HepG2 (cell line): ENCODE data around the gene FUOM. TPM values are rescaled to one million over a fixed set of nuclear protein-coding genes. Genes with fewer than 3 reads are reported as not detected.

Source experiments
- EEA1 ChIP-seq: sonication (generic); formaldehyde crosslinking; IDR thresholded peaks from 2 replicates; pipeline ENCODE4 v1.5.1; 2020; ENCODE audit warnings: mild to moderate bottlenecking, missing genetic modification reagents, borderline replicate concordance
- ELF1 ChIP-seq: sonication (generic); formaldehyde crosslinking; IDR thresholded peaks from 2 replicates; pipeline ENCODE4 v1.4.0; 2020; ENCODE audit warnings: missing genetic modification reagents
- ETV6 ChIP-seq: sonication (generic); formaldehyde crosslinking; conservative IDR thresholded peaks from 2 replicates; pipeline ENCODE4 v1.4.0; 2020; ENCODE audit warnings: missing genetic modification reagents
- FOXA3 ChIP-seq: IDR thresholded peaks from 2 replicates; pipeline ENCODE4 v1.6.1; 2016; ENCODE audit warnings: missing genetic modification reagents, missing compliant biosample characterization
- GABPA ChIP-seq, 2 experiments: IDR thresholded peaks; 2 replicates each; pipeline ENCODE4 v1.6.1; 2011 to 2016; ENCODE audit warnings: low read depth in 2 of 2, low read length in 1 of 2, missing biosample characterization in 1 of 2, missing genetic modification characterization in 1 of 2
- PAX8 ChIP-seq: sonication (generic); formaldehyde crosslinking; IDR thresholded peaks from 2 replicates; pipeline ENCODE4 v1.8.0; 2022; ENCODE audit warnings: mild to moderate bottlenecking, missing genetic modification reagents, borderline replicate concordance
- SALL2 ChIP-seq: sonication (generic); formaldehyde crosslinking; IDR thresholded peaks from 2 replicates; pipeline ENCODE4 v1.8.1; 2023; ENCODE audit warnings: mild to moderate bottlenecking, missing genetic modification reagents, inconsistent platforms
- ZFP41 ChIP-seq: sonication (generic); formaldehyde crosslinking; IDR thresholded peaks from 2 replicates; pipeline ENCODE4 v1.4.0; 2020; ENCODE audit warnings: mild to moderate bottlenecking, missing genetic modification reagents, borderline replicate concordance
- ZNF224 ChIP-seq: sonication (generic); formaldehyde crosslinking; IDR thresholded peaks from 2 replicates; pipeline ENCODE4 v1.5.0; 2020; ENCODE audit warnings: mild to moderate bottlenecking, missing genetic modification reagents
- ZNF460 ChIP-seq: sonication (generic); formaldehyde crosslinking; IDR thresholded peaks from 2 replicates; pipeline ENCODE4 v1.5.1; 2020; ENCODE audit warnings: missing genetic modification reagents, mild to moderate bottlenecking, borderline replicate concordance
- ZNF530 ChIP-seq: sonication (generic); formaldehyde crosslinking; IDR thresholded peaks from 2 replicates; pipeline ENCODE4 v1.5.0; 2020; ENCODE audit warnings: low read depth, mild to moderate bottlenecking, missing genetic modification reagents
- ZNF543 ChIP-seq: sonication (generic); formaldehyde crosslinking; IDR thresholded peaks from 2 replicates; pipeline ENCODE4 v1.4.0; 2020; ENCODE audit warnings: mild to moderate bottlenecking, missing genetic modification reagents
- ZNF614 ChIP-seq: IDR thresholded peaks from 2 replicates; pipeline ENCODE4 v1.6.1; 2018; ENCODE audit warnings: missing biosample characterization, missing genetic modification reagents, inconsistent platforms, borderline replicate concordance
- ZNF816 ChIP-seq: sonication (generic); formaldehyde crosslinking; IDR thresholded peaks from 2 replicates; pipeline ENCODE4 v1.8.0; 2022; ENCODE audit warnings: missing genetic modification reagents, mild to moderate bottlenecking, borderline replicate concordance
- polyA plus RNA-seq, 8 experiments: library from polyadenylated mRNA; depleted of rRNA in 3 of 8; stranded (reverse) in 7 of 8; unstranded in 1 of 8; fragments of >200 nt; fragmentation: Illumina TruSeq in 4 of 8; extraction: Trizol in 4 of 8; gene quantifications; 2 replicates each; pipeline versions ENCODE4 v1.2.1 to v1.2.3, GENCODE V29; 2011 to 2016; ENCODE audit warnings: low read depth in 4 of 8, missing spikeins in 1 of 8, mixed read lengths in 1 of 8; ENCODE audit not compliant: insufficient read depth in 1 of 8
- total RNA-seq, 5 experiments: library from RNA; depleted of rRNA; stranded (reverse); fragments of >200 nt; fragmentation: Illumina TruSeq; extraction: Trizol; gene quantifications; 2 replicates each; pipeline ENCODE4 v1.2.3, GENCODE V29; 2016; ENCODE audit warnings: low read depth in 1 of 5
- TF ChIP-seq, protein P1 (sequence below): sonication (generic); formaldehyde crosslinking; IDR thresholded peaks from 2 replicates; pipeline ENCODE4 v1.8.1; 2022; ENCODE audit warnings: low read depth, mild to moderate bottlenecking, missing genetic modification reagents
- TF ChIP-seq, protein P2 (sequence below): sonication (generic); formaldehyde crosslinking; conservative IDR thresholded peaks from 2 replicates; pipeline ENCODE4 v1.8.0; 2022; ENCODE audit warnings: low read depth, missing genetic modification reagents
- TF ChIP-seq, protein P3 (sequence below): IDR thresholded peaks from 2 replicates; pipeline ENCODE4 v1.6.1; 2016; ENCODE audit warnings: missing compliant biosample characterization, missing genetic modification reagents, borderline replicate concordance
- TF ChIP-seq, protein P4 (sequence below): fragments of 450-650 bp; IDR thresholded peaks from 2 replicates; pipeline ENCODE4 v1.6.1; 2016
- TF ChIP-seq, protein P5 (sequence below): conservative IDR thresholded peaks from 2 replicates; pipeline ENCODE4 v1.6.1; 2018; ENCODE audit warnings: missing genetic modification reagents

FUOM gene
- total and polyA plus RNA-seq, 2 of the 13 experiments (the other 11 are each of a cell fraction or from before 2014, with no cell fraction given) = 27.5 to 60.4 TPM

DNA sequence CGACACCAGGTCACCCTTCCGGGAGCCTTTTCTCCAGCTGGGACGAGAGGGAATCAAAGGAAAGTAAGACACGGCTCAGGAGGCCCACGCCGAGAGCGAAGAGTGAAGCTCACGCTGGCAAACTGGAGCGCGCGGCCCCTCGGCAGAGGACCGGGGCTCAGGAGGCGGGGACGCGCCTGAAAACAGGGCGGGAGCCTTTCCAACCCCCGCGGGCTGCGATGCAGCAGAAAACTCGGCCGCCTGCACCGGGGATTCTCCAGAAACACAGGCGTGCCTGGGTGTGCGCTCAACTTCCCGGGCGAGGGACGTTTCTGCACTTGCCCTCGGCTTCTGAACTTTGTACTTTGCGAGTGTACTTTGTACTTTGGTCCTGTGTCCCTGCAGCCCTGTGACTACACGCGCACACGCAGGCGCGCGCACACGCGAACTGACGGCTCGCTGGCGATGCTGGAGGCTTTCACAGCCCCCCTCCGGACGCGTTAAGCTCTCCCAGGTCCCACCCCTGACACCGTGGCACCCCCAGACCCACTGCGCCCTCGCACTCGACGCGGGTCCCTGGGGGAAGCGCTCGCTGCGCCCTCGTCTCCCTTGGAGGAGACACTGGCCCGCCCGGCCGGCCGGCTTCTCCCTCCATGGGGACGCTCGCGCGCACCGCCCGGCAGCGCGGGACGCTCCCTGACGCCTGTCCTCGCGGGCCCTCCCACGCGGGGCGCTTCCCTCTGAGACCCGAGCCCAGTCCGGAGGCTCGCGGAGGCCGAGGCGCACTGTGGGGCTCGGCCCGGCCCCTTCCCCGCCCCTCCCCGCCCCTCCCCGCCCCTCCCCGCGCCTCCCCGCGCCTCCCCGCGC lies 20.7 kb upstream of the FUOM start (continued):
- TF ChIP-seq, protein P1, sequence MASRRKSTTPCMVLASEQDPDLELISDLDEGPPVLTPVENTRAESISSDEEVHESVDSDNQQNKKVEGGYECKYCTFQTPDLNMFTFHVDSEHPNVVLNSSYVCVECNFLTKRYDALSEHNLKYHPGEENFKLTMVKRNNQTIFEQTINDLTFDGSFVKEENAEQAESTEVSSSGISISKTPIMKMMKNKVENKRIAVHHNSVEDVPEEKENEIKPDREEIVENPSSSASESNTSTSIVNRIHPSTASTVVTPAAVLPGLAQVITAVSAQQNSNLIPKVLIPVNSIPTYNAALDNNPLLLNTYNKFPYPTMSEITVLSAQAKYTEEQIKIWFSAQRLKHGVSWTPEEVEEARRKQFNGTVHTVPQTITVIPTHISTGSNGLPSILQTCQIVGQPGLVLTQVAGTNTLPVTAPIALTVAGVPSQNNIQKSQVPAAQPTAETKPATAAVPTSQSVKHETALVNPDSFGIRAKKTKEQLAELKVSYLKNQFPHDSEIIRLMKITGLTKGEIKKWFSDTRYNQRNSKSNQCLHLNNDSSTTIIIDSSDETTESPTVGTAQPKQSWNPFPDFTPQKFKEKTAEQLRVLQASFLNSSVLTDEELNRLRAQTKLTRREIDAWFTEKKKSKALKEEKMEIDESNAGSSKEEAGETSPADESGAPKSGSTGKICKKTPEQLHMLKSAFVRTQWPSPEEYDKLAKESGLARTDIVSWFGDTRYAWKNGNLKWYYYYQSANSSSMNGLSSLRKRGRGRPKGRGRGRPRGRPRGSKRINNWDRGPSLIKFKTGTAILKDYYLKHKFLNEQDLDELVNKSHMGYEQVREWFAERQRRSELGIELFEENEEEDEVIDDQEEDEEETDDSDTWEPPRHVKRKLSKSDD (CRISPR knock-in tag) = peak; percentile 89
- peak; percentile 46; the same call in 1 of the 2 replicates for TF ChIP-seq ZNF460 (CRISPR knock-in tag)
- TF ChIP-seq, protein P2, sequence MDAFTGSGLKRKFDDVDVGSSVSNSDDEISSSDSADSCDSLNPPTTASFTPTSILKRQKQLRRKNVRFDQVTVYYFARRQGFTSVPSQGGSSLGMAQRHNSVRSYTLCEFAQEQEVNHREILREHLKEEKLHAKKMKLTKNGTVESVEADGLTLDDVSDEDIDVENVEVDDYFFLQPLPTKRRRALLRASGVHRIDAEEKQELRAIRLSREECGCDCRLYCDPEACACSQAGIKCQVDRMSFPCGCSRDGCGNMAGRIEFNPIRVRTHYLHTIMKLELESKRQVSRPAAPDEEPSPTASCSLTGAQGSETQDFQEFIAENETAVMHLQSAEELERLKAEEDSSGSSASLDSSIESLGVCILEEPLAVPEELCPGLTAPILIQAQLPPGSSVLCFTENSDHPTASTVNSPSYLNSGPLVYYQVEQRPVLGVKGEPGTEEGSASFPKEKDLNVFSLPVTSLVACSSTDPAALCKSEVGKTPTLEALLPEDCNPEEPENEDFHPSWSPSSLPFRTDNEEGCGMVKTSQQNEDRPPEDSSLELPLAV (CRISPR knock-in tag) = no peak
- TF ChIP-seq, protein P3, sequence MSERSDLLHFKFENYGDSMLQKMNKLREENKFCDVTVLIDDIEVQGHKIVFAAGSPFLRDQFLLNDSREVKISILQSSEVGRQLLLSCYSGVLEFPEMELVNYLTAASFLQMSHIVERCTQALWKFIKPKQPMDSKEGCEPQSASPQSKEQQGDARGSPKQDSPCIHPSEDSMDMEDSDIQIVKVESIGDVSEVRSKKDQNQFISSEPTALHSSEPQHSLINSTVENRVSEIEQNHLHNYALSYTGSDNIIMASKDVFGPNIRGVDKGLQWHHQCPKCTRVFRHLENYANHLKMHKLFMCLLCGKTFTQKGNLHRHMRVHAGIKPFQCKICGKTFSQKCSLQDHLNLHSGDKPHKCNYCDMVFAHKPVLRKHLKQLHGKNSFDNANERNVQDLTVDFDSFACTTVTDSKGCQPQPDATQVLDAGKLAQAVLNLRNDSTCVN (CRISPR knock-in tag) = no peak; the same call in 1 of the 2 replicates
- no peak for TF ChIP-seq ZFP41
- TF ChIP-seq ZNF530 = no peak
- TF ChIP-seq, protein P4, sequence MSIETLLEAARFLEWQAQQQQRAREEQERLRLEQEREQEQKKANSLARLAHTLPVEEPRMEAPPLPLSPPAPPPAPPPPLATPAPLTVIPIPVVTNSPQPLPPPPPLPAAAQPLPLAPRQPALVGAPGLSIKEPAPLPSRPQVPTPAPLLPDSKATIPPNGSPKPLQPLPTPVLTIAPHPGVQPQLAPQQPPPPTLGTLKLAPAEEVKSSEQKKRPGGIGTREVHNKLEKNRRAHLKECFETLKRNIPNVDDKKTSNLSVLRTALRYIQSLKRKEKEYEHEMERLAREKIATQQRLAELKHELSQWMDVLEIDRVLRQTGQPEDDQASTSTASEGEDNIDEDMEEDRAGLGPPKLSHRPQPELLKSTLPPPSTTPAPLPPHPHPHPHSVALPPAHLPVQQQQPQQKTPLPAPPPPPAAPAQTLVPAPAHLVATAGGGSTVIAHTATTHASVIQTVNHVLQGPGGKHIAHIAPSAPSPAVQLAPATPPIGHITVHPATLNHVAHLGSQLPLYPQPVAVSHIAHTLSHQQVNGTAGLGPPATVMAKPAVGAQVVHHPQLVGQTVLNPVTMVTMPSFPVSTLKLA = no peak
- TF ChIP-seq PAX8 (CRISPR knock-in tag) = 0 out of 2 replicates have a peak, but pooled peaks have one; percentile 59
- peak; percentile 26; the same call in 1 of the 2 replicates for TF ChIP-seq ELF1 (CRISPR knock-in tag)
- peak; percentile 67; the same call in 1 of the 2 replicates for TF ChIP-seq ZNF224 (CRISPR knock-in tag)
- peak; percentile 73; the same call in 1 of the 2 replicates for TF ChIP-seq ZNF816
- TF ChIP-seq EEA1 (CRISPR knock-in tag) = no peak
- TF ChIP-seq SALL2 (CRISPR knock-in tag) = peak; percentile 61; the same call in 1 of the 2 replicates
- no peak for TF ChIP-seq GABPA (IDR thresholded peaks at IDR 0.05; ENCODE audit: low read depth, low read length)
- 0 out of 2 replicates have a peak, but pooled peaks have one; percentile 12 for TF ChIP-seq GABPA (CRISPR knock-in tag; IDR thresholded peaks at IDR 0.05; ENCODE audit: low read depth)
- peak; percentile 71; the same call in 1 of the 2 replicates for TF ChIP-seq ZNF614 (CRISPR knock-in tag)
- no peak for TF ChIP-seq FOXA3 (CRISPR knock-in tag)
- TF ChIP-seq ZNF543 = no peak
- TF ChIP-seq, protein P5, sequence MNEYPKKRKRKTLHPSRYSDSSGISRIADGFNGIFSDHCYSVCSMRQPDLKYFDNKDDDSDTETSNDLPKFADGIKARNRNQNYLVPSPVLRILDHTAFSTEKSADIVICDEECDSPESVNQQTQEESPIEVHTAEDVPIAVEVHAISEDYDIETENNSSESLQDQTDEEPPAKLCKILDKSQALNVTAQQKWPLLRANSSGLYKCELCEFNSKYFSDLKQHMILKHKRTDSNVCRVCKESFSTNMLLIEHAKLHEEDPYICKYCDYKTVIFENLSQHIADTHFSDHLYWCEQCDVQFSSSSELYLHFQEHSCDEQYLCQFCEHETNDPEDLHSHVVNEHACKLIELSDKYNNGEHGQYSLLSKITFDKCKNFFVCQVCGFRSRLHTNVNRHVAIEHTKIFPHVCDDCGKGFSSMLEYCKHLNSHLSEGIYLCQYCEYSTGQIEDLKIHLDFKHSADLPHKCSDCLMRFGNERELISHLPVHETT (CRISPR knock-in tag) = no peak
- no peak for TF ChIP-seq ETV6 (CRISPR knock-in tag)
